Fibroblast of mammary gland (primary cell): ENCODE results near the gene ZNF622.

Experiments used
- DNase-seq: peaks from one replicate; pipeline ENCODE4 v3.0.0-alpha.2; 2010; ENCODE audit warnings: low read depth
- H3K4me3 ChIP-seq: 2 replicates; pipeline ENCODE4 v1.5.1; 2011; ENCODE audit warnings: low read depth, mild to moderate bottlenecking, low read length, moderate library complexity; ENCODE audit not compliant: control insufficient read depth
- CTCF ChIP-seq: conservative IDR thresholded peaks from 2 replicates; pipeline ENCODE4 v1.5.1; 2011; ENCODE audit warnings: low read depth, low read length, inconsistent platforms; ENCODE audit not compliant: control insufficient read depth, insufficient read depth

The ZNF622 gene

DNA sequence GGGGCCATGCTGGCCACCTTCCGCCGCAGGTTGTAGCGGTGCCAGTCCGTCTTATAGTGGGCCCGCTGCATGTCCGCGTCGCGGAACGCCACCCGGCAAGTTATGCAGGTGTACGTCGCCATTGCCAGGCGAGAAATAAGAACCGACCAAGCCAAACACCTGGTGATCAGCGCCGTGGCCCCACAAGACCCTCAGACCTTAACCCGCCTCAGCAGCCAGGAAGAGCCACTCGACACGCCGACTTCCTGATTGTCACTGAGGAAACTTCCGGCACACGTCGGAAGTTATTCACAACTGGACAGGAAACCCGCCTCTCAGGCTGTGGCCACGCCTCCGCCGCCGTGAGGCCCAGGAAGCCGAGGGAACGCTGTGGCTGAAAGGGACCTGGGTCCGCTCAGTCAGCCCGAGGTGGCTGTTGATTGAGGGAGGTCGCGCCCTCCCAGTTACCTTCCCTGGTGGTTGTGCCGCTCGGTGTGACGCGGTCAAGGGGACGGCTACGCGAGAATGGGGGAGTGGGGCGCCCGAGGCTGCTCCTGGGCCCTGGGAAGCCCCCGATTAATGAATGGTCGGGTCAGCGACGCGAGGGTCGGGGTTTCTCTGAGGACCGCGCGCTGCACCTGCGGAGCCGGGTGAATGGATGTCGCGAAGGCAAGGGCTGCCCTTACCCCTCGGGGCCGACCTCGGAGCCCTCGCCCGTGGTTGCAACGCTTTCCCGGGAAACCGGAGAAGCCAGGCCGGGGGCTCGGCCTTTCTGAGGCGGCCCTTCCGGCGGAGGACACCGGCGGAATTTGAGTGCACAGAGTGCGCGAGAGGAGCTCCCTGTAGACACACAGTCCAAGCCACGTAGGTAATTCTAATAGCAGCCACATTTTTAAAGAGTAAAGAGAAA lies at the start of gene ZNF622:
TSS of gene ZNF622 (minus strand) at position 257 of the 889 bp plus-strand sequence. CDS start at position 122, 135 bp downstream.
- H3K4me3 ChIP-seq = peak within 1 kb of the TSS; percentile 91
- DNase-seq = peak; percentile 88
- no peak for TF ChIP-seq CTCF

DNA sequence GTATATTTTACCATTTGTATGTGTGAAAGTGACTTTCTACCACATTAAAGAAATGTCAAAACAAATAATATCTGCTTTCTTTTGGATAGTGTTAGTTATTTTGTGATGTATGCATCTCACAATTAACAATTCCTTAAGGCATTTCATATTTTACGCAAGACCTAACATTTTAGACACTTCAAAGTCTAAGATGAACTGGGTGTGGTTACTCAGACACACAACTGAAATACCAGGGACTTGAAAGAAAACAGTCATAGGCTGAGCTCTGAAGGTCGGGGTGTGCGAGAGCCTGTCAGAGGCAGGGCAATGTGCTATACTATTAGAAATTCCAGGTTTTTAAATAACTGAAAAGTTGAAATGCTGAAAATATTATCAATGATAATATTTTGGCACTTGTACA lies 44.5 kb upstream of the ZNF622 start:
- no peak for DNase-seq
- no peak overlapping the region for H3K4me3 ChIP-seq
- no peak for TF ChIP-seq CTCF

DNA sequence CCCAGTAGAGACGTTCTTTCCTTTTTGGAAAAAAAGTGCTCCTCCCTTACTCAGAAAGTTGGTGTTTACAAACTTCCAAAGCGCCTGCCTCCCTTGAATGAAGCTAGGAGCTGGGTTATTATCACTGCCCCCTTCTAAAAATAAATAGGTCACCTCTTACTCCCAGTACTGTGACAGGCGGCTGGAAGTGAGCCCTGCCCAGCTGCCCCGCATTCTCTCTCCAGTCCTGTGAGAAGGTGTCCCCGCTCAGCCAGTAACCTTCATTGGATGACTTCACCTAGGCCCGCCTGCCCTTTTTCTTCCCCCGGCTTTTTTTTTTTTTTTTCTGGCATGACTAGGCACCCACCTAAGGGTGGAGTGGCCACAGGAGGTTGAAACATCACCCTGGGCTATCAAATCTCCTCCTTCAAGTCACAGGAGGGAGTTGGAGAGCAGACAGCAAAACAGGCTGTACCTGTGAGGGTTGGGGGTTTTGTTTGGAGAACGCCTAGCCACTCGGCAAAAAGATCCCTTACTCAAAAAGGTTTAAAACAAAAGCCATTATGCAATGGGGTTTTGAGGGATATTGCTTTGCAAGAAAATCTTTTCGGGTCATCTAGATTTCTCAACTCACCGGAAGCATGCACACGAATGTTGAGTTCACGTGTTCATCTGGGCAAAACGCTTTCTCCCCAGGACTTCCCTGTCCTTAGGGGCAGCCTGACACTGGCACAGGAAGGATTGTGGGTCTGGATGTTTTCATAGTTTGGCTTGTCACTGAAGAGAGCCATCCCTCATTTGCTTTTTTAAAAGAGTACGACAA lies 43.3 kb upstream of the ZNF622 start:
- peak; percentile 4 for DNase-seq
- no peak for TF ChIP-seq CTCF
- H3K4me3 ChIP-seq = no peak overlapping the region

GRCh38 chr5:16507716-16508115 lies 42.1 kb upstream of the ZNF622 start:
- H3K4me3 ChIP-seq = no peak overlapping the region
- no peak for TF ChIP-seq CTCF
- no peak for DNase-seq

DNA sequence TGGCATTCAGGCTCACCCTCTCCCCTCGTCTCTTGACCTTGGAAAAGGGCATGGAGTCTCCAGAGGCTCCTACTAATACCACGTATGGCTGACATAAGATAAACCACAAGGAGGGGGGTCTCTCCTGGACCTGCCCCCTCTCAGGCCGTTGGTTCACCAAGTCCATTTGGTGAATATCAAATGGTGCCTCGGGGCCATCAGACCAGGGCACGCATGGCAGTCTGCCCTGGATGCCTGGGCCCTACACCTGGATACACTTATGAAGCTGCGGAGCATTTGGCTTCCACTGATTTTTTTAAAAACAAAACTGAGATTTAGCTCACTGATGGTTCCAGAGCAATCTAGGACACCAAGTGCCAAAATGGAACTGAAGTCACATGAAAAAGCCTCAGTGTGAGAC lies 40.3 kb upstream of the ZNF622 start:
- no peak overlapping the region for H3K4me3 ChIP-seq
- TF ChIP-seq CTCF = no peak
- DNase-seq = no peak

DNA sequence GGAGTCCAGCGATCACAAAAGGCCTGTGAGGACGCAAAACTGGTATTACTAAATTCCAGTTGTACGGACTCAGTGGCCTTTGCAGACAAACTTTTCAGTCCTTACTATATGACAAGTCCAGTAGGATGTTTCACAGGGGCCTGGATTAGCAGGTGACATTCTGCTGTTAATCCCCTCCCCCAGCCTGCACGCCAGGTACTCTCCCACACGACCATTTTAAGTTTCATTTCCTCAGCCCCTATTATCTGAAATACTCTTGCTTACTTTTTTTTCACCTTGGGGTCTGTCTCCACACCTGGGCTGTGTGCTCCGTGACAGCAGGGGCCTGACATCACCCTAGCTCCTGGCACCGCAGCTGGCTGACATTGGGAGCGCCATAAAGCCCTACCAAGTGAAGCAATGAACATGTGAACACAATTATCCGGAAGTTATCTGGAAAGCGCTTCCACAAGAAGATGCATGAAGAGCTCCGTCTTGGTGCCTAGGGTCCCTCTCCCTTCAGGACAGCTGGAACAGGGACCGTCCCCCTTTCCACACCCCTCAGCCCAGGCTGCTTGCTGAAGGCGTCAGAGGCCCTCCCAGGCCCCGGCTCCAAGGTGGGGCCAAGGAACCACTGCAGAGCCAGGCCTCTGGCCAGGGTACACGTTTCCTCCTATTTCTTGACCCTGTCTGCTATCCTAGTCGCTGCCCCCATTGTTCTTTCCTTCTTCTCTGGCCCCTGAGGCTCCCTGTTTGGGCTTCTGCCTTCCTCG lies 39.7 kb upstream of the ZNF622 start:
- no peak for DNase-seq
- H3K4me3 ChIP-seq = no peak overlapping the region
- TF ChIP-seq CTCF = no peak
